Fibroblast of villous mesenchyme (primary cell): ENCODE measurements around the gene BFSP2. TPM values are rescaled to one million over a fixed set of nuclear protein-coding genes. Genes with fewer than 3 reads are reported as not detected.
A peak's percentile ranks its signal among the peaks of the same experiment; 100 is the strongest.

Experiments used
- DNase-seq: peaks from one replicate; pipeline ENCODE4 v3.0.0-alpha.2; 2010; ENCODE audit warnings: low read depth
- H3K4me3 ChIP-seq: 2 replicates; pipeline ENCODE4 v1.5.1; 2011; ENCODE audit warnings: low read depth, mild to moderate bottlenecking, low read length
- total RNA-seq: library from RNA; depleted of rRNA; stranded (reverse); fragments of >200 nt; gene quantifications from 2 replicates; pipeline ENCODE4 v1.2.3, GENCODE V29; 2012
- TF ChIP-seq, protein P1 (sequence below): IDR thresholded peaks from 2 replicates; pipeline ENCODE4 v1.5.1; 2012; ENCODE audit warnings: low read depth, mild to moderate bottlenecking, low read length; ENCODE audit not compliant: insufficient read depth

The BFSP2 gene
- total RNA-seq, 1 donor: not detected

GRCh38 chr3:133374708-133375402 lies 25.0 kb upstream of the BFSP2 start:
- TF ChIP-seq, protein P1, sequence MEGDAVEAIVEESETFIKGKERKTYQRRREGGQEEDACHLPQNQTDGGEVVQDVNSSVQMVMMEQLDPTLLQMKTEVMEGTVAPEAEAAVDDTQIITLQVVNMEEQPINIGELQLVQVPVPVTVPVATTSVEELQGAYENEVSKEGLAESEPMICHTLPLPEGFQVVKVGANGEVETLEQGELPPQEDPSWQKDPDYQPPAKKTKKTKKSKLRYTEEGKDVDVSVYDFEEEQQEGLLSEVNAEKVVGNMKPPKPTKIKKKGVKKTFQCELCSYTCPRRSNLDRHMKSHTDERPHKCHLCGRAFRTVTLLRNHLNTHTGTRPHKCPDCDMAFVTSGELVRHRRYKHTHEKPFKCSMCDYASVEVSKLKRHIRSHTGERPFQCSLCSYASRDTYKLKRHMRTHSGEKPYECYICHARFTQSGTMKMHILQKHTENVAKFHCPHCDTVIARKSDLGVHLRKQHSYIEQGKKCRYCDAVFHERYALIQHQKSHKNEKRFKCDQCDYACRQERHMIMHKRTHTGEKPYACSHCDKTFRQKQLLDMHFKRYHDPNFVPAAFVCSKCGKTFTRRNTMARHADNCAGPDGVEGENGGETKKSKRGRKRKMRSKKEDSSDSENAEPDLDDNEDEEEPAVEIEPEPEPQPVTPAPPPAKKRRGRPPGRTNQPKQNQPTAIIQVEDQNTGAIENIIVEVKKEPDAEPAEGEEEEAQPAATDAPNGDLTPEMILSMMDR: no peak
- DNase-seq: no peak
- no peak overlapping the region for H3K4me3 ChIP-seq

- no peak overlapping the region for H3K4me3 ChIP-seq
- TF ChIP-seq, protein P1: no peak
- DNase-seq: no peak
These were observed 24.5 kb upstream of the BFSP2 start for GRCh38 chr3:133375403-133375745.

DNA sequence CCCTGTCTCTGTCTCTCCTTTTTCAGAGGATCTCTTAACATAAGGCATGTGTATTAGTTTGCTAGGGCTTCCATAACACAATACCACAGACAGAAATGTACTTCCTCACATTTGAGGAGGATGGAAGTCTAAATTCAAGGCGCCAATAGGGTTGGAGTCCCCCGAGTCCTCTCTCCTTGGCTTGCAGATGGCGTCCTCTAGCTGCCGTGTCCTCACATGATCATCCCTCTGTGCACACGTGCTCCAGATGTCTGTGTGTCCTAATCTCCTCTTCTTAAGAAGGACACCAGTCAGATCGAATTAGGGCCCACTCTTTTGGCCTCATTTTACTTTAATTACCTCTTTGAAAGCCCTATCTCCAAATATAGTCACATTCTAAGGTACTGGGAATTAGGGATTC lies 23.0 kb upstream of the BFSP2 start:
- no peak overlapping the region for H3K4me3 ChIP-seq
- TF ChIP-seq, protein P1: no peak
- DNase-seq: no peak

DNA sequence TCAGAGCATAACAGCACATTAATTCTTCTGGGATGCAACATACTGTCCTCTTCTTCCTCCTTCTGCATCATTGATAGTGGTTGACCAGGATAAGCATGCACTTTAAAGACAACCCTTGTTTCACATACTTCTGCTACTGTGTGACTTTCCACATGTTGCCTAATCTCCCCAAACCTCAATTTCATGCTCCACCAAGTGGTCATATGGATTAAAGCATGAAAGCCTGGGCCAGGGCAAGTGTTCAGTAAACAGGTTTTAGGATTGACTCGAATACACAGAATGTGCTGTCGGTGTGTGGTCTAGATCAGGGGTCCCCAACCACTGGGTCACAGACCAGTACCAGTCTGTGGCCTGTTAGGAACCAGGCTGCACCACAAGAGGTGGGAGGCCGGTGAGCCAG lies 22.5 kb upstream of the BFSP2 start:
- TF ChIP-seq, protein P1: peak; percentile 51
- peak; percentile 58 for DNase-seq

GRCh38 chr3:133379926-133380325 lies 19.9 kb upstream of the BFSP2 start:
- H3K4me3 ChIP-seq: no peak overlapping the region
- DNase-seq: no peak
- TF ChIP-seq, protein P1: no peak

More for the DNA sequence above, 22.5 kb upstream of the BFSP2 start:
- no peak overlapping the region for H3K4me3 ChIP-seq

DNA sequence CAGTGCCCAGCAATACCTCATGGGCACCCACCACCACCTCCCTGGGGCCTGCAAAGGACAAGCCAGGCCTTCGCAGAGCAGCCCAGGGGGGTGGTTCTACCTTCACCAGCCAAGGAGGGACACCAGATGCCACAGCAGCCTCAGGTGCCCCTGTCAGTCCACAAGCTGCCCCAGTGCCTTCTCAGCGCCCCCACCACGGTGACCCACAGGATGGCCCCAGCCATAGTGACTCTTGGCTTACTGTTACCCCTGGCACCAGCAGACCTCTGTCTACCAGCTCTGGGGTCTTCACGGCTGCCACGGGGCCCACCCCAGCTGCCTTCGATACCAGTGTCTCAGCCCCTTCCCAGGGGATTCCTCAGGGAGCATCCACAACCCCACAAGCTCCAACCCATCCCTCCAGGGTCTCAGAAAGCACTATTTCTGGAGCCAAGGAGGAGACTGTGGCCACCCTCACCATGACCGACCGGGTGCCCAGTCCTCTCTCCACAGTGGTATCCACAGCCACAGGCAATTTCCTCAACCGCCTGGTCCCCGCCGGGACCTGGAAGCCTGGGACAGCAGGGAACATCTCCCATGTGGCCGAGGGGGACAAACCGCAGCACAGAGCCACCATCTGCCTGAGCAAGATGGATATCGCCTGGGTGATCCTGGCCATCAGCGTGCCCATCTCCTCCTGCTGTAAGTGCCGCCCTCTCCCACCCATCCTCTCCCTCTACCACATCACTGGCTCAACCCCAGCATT lies 19.2 kb upstream of the BFSP2 start:
- TF ChIP-seq, protein P1: no peak
- no peak for DNase-seq
- no peak overlapping the region for H3K4me3 ChIP-seq
